Fibroblast of gingiva (primary cell): ENCODE measurements around the gene TNKS2.
A peak's percentile ranks its signal among the peaks of the same experiment; 100 is the strongest.

Source experiments
- DNase-seq: peaks from one replicate; pipeline ENCODE4 v3.0.0-alpha.2; 2011; ENCODE audit warnings: low read depth

The TNKS2 gene

GRCh38 chr10:91908337-91909116 is 110.3 kb downstream of the TNKS2 start:
- peak; percentile 75 for DNase-seq

DNA sequence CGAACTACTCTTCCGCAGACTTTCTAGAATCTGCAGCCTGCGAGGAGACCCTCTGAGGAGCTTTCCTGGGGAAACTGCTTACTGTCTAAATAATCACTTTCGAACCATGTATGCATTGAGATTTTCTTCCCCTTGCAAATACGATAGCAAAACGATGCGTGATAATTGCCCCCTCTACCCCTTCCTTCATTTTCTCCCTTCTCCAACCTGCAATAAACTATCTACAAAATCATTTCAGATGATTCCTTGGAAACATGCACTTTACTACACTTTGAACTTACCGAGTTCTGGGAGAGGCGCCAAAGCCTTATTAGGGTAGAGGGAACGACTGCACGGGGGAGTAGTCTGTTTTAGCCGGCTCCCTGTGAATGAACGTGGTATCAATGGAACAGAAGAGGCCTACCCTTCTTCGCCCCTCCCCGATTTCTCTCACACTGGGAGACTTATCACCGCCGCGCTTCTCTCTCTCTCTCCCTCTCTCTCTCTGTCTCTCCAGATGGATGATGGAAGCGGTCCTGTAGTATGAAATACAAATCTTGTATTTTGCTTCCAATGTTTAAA is 111.0 kb downstream of the TNKS2 start, which contains the start of gene FGFBP3:
Gene FGFBP3 (minus strand): TSS at position 370 of the 561 bp plus-strand sequence. CDS start 517 bp downstream, outside the sequence.
- DNase-seq = peak; percentile 23

- DNase-seq = no peak
Measured at GRCh38 chr10:91910467-91910866, 112.2 kb downstream of the TNKS2 start.
